HEK293 (cell line): ENCODE measurements around the gene RNF223.

Source experiments
- CTCF ChIA-PET: fragments of 350-600 bp; formaldehyde crosslinking; extraction: SDS; loops from one replicate; lab custom pipeline; 2021; ENCODE audit warnings: antibody characterized with exemption; lab: Yijun Ruan, JAX
- POLR2A ChIA-PET: fragments of 300-600 bp; formaldehyde crosslinking; extraction: SDS; loops from one replicate; lab custom pipeline; 2020; ENCODE audit warnings: antibody characterized with exemption, inconsistent platforms; lab: Yijun Ruan, JAX
- H3K27ac ChIP-seq: fragments of 200-500 bp; sonication (Bioruptor generic); 2 replicates; pipeline ENCODE4 v1.5.1; 2014; ENCODE audit warnings: low read depth, low read length, control low read depth, inconsistent platforms; ENCODE audit errors: extremely low read depth
- H3K36me3 ChIP-seq, 2 experiments: fragments of 200-500 bp in 1 of 2; sonication (Bioruptor generic) in 1 of 2; 1 replicate in 1 of 2; 2 replicates in 1 of 2; pipeline ENCODE4 v1.5.1; 2014 to 2017; ENCODE audit warnings: inconsistent platforms in 2 of 2, low read length in 2 of 2; ENCODE audit not compliant: control insufficient read depth in 2 of 2, insufficient read depth in 1 of 2
- H3K4me1 ChIP-seq: fragments of 200-500 bp; sonication (Bioruptor generic); 2 replicates; pipeline ENCODE4 v1.5.1; 2014; ENCODE audit warnings: mild to moderate bottlenecking, low read length, inconsistent platforms; ENCODE audit not compliant: control insufficient read depth, insufficient read depth
- H3K4me3 ChIP-seq: 2 replicates; pipeline ENCODE4 v1.5.1; 2011; ENCODE audit warnings: low read depth, mild to moderate bottlenecking, control low read depth, low read length, moderate library complexity
- H3K9me3 ChIP-seq: fragments of 200-500 bp; sonication (Bioruptor generic); 2 replicates; pipeline ENCODE4 v1.5.1; 2014; ENCODE audit warnings: low read depth, low read length, inconsistent platforms; ENCODE audit not compliant: control insufficient read depth, insufficient read depth
- KLF1 ChIP-seq: fragments of 450-650 bp; formaldehyde crosslinking; IDR thresholded peaks from 2 replicates; pipeline ENCODE4 v1.5.1; 2016; ENCODE audit warnings: missing biosample characterization, missing genetic modification characterization
- MYNN ChIP-seq: fragments of 450-650 bp; formaldehyde crosslinking; IDR thresholded peaks from 2 replicates; pipeline ENCODE4 v1.5.1; 2016; ENCODE audit warnings: missing biosample characterization, missing genetic modification characterization, borderline replicate concordance
- PBX3 ChIP-seq: sonication (generic); formaldehyde crosslinking; IDR thresholded peaks from 2 replicates; pipeline ENCODE4 v1.8.1; 2022; ENCODE audit warnings: mild to moderate bottlenecking, moderate library complexity, missing genetic modification reagents
- PRDM2 ChIP-seq: fragments of 450-650 bp; formaldehyde crosslinking; IDR thresholded peaks from 2 replicates; pipeline ENCODE4 v1.5.1; 2016; ENCODE audit warnings: missing biosample characterization, missing genetic modification characterization, borderline replicate concordance
- PRDM4 ChIP-seq: fragments of 450-650 bp; formaldehyde crosslinking; IDR thresholded peaks from 2 replicates; pipeline ENCODE4 v1.5.1; 2017; ENCODE audit warnings: missing biosample characterization, missing genetic modification characterization
- SETDB1 ChIP-seq: IDR thresholded peaks from one replicate; pipeline ENCODE4 v1.6.1; 2017; ENCODE audit warnings: mild to moderate bottlenecking, low read length, moderate library complexity, mixed read lengths; ENCODE audit not compliant: insufficient read length
- ZBTB1 ChIP-seq: fragments of 450-650 bp; formaldehyde crosslinking; IDR thresholded peaks from 2 replicates; pipeline ENCODE4 v1.5.1; 2016; ENCODE audit warnings: missing biosample characterization, missing genetic modification characterization
- ZNF239 ChIP-seq: fragments of 450-650 bp; formaldehyde crosslinking; IDR thresholded peaks from 2 replicates; pipeline ENCODE4 v1.5.1; 2016; ENCODE audit warnings: missing biosample characterization, missing genetic modification characterization
- ZNF335 ChIP-seq: fragments of 450-650 bp; formaldehyde crosslinking; conservative IDR thresholded peaks from 2 replicates; pipeline ENCODE4 v1.5.1; 2016; ENCODE audit warnings: missing biosample characterization, missing genetic modification characterization
- ZNF362 ChIP-seq: fragments of 450-650 bp; formaldehyde crosslinking; IDR thresholded peaks from 2 replicates; pipeline ENCODE4 v1.5.1; 2016; ENCODE audit warnings: missing biosample characterization, missing genetic modification characterization
- ZNF423 ChIP-seq: fragments of 450-650 bp; formaldehyde crosslinking; IDR thresholded peaks from 2 replicates; pipeline ENCODE4 v1.5.1; 2016; ENCODE audit warnings: missing biosample characterization, missing genetic modification characterization
- ZNF548 ChIP-seq: fragments of 450-650 bp; formaldehyde crosslinking; IDR thresholded peaks from 2 replicates; pipeline ENCODE4 v1.5.1; 2016; ENCODE audit warnings: missing biosample characterization, missing genetic modification characterization
- ZNF610 ChIP-seq: fragments of 450-650 bp; formaldehyde crosslinking; IDR thresholded peaks from 2 replicates; pipeline ENCODE4 v1.5.1; 2016; ENCODE audit warnings: missing biosample characterization, missing genetic modification characterization, borderline replicate concordance
- ZNF629 ChIP-seq: fragments of 450-650 bp; formaldehyde crosslinking; IDR thresholded peaks from 2 replicates; pipeline ENCODE4 v1.5.1; 2017; ENCODE audit warnings: missing biosample characterization, missing genetic modification characterization
- ZNF677 ChIP-seq: fragments of 450-650 bp; IDR thresholded peaks from 2 replicates; pipeline ENCODE4 v1.5.0; 2018; ENCODE audit warnings: missing biosample characterization, mild to moderate bottlenecking, missing genetic modification characterization, moderate library complexity
- ZSCAN30 ChIP-seq: fragments of 450-650 bp; IDR thresholded peaks from 2 replicates; pipeline ENCODE4 v1.5.1; 2018; ENCODE audit warnings: missing biosample characterization, mild to moderate bottlenecking, missing genetic modification characterization, moderate library complexity
- TF ChIP-seq, protein P1 (sequence below): fragments of 450-650 bp; formaldehyde crosslinking; IDR thresholded peaks from 2 replicates; pipeline ENCODE4 v1.5.1; 2016; ENCODE audit warnings: missing biosample characterization, missing genetic modification characterization
- TF ChIP-seq, protein P2 (sequence below): fragments of 450-650 bp; formaldehyde crosslinking; IDR thresholded peaks from 2 replicates; pipeline ENCODE4 v1.5.1; 2017; ENCODE audit warnings: missing biosample characterization, missing genetic modification characterization

The RNF223 gene

GRCh38 chr1:1085911-1086841, 12.1 kb upstream of the RNF223 start:
- Histone ChIP-seq H3K4me3 (no peak overlapping the region), H3K27ac (no peak overlapping the region), H3K4me1 (no peaks in the 10 kb centered on the region), H3K9me3 (no peaks in the 10 kb centered on the region), H3K36me3 (peaks cover 0 to 5% of the 10 kb centered on the region in 2 experiments; a peak in 1 of 3 replicates)
- TF ChIP-seq, protein P1, sequence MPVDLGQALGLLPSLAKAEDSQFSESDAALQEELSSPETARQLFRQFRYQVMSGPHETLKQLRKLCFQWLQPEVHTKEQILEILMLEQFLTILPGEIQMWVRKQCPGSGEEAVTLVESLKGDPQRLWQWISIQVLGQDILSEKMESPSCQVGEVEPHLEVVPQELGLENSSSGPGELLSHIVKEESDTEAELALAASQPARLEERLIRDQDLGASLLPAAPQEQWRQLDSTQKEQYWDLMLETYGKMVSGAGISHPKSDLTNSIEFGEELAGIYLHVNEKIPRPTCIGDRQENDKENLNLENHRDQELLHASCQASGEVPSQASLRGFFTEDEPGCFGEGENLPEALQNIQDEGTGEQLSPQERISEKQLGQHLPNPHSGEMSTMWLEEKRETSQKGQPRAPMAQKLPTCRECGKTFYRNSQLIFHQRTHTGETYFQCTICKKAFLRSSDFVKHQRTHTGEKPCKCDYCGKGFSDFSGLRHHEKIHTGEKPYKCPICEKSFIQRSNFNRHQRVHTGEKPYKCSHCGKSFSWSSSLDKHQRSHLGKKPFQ (tag by site-specific recombination), result peak; percentile 96
- TF ChIP-seq MYNN, result no peak
- ChIA-PET CTCF (interaction anchor here (1.3 kb wide), 1 partner anchor 22 kb away, joined by 5 read pairs; no protein-coding TSS in a partner anchor), POLR2A (no interaction called here)

GRCh38 chr1:1085171-1085841, 11.2 kb upstream of the RNF223 start:
- CTCF ChIA-PET, result interaction anchor here (1.3 kb wide), 1 partner anchor 21 kb away, joined by 5 read pairs; no protein-coding TSS in a partner anchor
- no peaks in the 10 kb centered on the region for H3K4me1 ChIP-seq
- no peak overlapping the region for H3K27ac ChIP-seq
- TF ChIP-seq ZNF423 (tag by site-specific recombination), result no peak
- TF ChIP-seq ZBTB1, result no peak
- TF ChIP-seq PRDM4 (tag by site-specific recombination), result no peak
- no peak for TF ChIP-seq ZNF629 (tag by site-specific recombination)
- no peak for TF ChIP-seq KLF1
- no peak for TF ChIP-seq SETDB1
- no peak for TF ChIP-seq ZNF548 (tag by site-specific recombination)
- TF ChIP-seq PRDM2, result no peak
- TF ChIP-seq ZNF677 (tag by site-specific recombination), result no peak
- no peak for TF ChIP-seq PBX3 (CRISPR knock-in tag)
- TF ChIP-seq ZNF239 (tag by site-specific recombination), result no peak
- no peak for TF ChIP-seq ZSCAN30 (tag by site-specific recombination)
- TF ChIP-seq ZNF610 (tag by site-specific recombination), result no peak
- TF ChIP-seq ZNF362 (tag by site-specific recombination), result no peak
- TF ChIP-seq ZNF335 (tag by site-specific recombination), result no peak
- TF ChIP-seq, protein P2, sequence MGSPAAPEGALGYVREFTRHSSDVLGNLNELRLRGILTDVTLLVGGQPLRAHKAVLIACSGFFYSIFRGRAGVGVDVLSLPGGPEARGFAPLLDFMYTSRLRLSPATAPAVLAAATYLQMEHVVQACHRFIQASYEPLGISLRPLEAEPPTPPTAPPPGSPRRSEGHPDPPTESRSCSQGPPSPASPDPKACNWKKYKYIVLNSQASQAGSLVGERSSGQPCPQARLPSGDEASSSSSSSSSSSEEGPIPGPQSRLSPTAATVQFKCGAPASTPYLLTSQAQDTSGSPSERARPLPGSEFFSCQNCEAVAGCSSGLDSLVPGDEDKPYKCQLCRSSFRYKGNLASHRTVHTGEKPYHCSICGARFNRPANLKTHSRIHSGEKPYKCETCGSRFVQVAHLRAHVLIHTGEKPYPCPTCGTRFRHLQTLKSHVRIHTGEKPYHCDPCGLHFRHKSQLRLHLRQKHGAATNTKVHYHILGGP, result no peak
- H3K4me3 ChIP-seq, result no peak overlapping the region
- POLR2A ChIA-PET, result no interaction called here
- H3K9me3 ChIP-seq, result no peaks in the 10 kb centered on the region
- peaks cover 0 to 5% of the 10 kb centered on the region in 2 experiments; a peak in 1 of 3 replicates for H3K36me3 ChIP-seq
